HG03378 (cell line): ENCODE results near the gene PRAC1.

Source experiments
- ATAC-seq: cut with Tn5 transposase; IDR thresholded peaks from one replicate; pipeline ENCODE4 v1.9.1; 2021; ENCODE audit warnings: mild to moderate bottlenecking, moderate library complexity; ENCODE audit not compliant: unreplicated experiment

PRAC1 gene

GRCh38 chr17:48747445-48748363, 25.4 kb upstream of the PRAC1 start:
- no peak for ATAC-seq

GRCh38 chr17:48746916-48747444, 24.7 kb upstream of the PRAC1 start:
- ATAC-seq: no peak

GRCh38 chr17:48745381-48746275, 23.3 kb upstream of the PRAC1 start:
- ATAC-seq: no peak

GRCh38 chr17:48740537-48740936, 18.2 kb upstream of the PRAC1 start:
- no peak for ATAC-seq

- ATAC-seq: no peak
Measured at GRCh38 chr17:48738803-48739526, 16.6 kb upstream of the PRAC1 start.

- ATAC-seq: no peak
Measured at GRCh38 chr17:48738424-48738802, 16.1 kb upstream of the PRAC1 start.

GRCh38 chr17:48737330-48738043, 15.2 kb upstream of the PRAC1 start:
- no peak for ATAC-seq

GRCh38 chr17:48735062-48735351, 12.7 kb upstream of the PRAC1 start:
- ATAC-seq: no peak

- no peak for ATAC-seq
Measured at GRCh38 chr17:48734333-48735061, 12.2 kb upstream of the PRAC1 start.

- no peak for ATAC-seq
Measured at GRCh38 chr17:48733632-48734328, 11.5 kb upstream of the PRAC1 start.

- no peak for ATAC-seq
Measured at GRCh38 chr17:48732688-48733629, 10.6 kb upstream of the PRAC1 start.

GRCh38 chr17:48731355-48731754, 9.0 kb upstream of the PRAC1 start:
- ATAC-seq: no peak

- no peak for ATAC-seq
Measured at GRCh38 chr17:48730240-48730550, 7.9 kb upstream of the PRAC1 start.

GRCh38 chr17:48729335-48730239, 7.3 kb upstream of the PRAC1 start:
- no peak for ATAC-seq

GRCh38 chr17:48728232-48729231, 6.2 kb upstream of the PRAC1 start, which contains the start of gene HOXB13:
Gene HOXB13, minus strand, starts transcription at chr17:48728750. Its CDS starts 157 bp downstream, at chr17:48728593.
- no peak for ATAC-seq
